Keratinocyte (primary cell): Measurements from ENCODE around the gene PIK3CA. TPM values are rescaled to one million over a fixed set of nuclear protein-coding genes. Genes with fewer than 3 reads are reported as not detected.

Source experiments
- DNase-seq: peaks from one replicate; pipeline ENCODE4 v3.0.0-alpha.2; 2011; ENCODE audit warnings: low read depth, missing footprints, low spot score
- FAIRE-seq: peaks from 2 replicates; lab custom pipeline; 2011; peaks lifted over from hg19 to GRCh38; lab: Jason Lieb, UNC
- H2AFZ ChIP-seq: 2 replicates; pipeline ENCODE4 v1.6.0; 2012; ENCODE audit warnings: low read length, control low read depth, inconsistent platforms; ENCODE audit not compliant: control insufficient read depth
- H3K27ac ChIP-seq: 2 replicates; pipeline ENCODE4 v1.5.1; 2011; ENCODE audit warnings: low read length; ENCODE audit not compliant: control insufficient read depth, insufficient read depth
- H3K27me3 ChIP-seq: 3 replicates; pipeline ENCODE4 v1.6.0; 2011; ENCODE audit warnings: low read length; ENCODE audit not compliant: control insufficient read depth, insufficient read depth; ENCODE audit errors: extremely low read depth
- H3K36me3 ChIP-seq, 2 experiments: 2 replicates in 1 of 2; 3 replicates in 1 of 2; pipeline ENCODE4 v1.5.1; 2011; ENCODE audit warnings: low read length in 2 of 2, mild to moderate bottlenecking in 1 of 2; ENCODE audit not compliant: control insufficient read depth in 2 of 2, insufficient read depth in 2 of 2; ENCODE audit errors: extremely low read depth in 1 of 2
- H3K4me1 ChIP-seq: 3 replicates; pipeline ENCODE4 v1.5.1; 2011; ENCODE audit warnings: low read length; ENCODE audit not compliant: control insufficient read depth, insufficient read depth; ENCODE audit errors: extremely low read depth
- H3K4me2 ChIP-seq: 3 replicates; pipeline ENCODE4 v1.6.0; 2011; ENCODE audit warnings: low read depth, low read length; ENCODE audit not compliant: control insufficient read depth, insufficient read depth; ENCODE audit errors: extremely low read depth
- H3K4me3 ChIP-seq, 3 experiments: fragments of 200-600 bp in 1 of 3; sonication (generic) in 1 of 3; 2 replicates in 2 of 3; 3 replicates in 1 of 3; pipeline ENCODE4 v1.5.1; 2011 to 2016; ENCODE audit warnings: low read length in 3 of 3, mild to moderate bottlenecking in 3 of 3, control low read depth in 2 of 3, inconsistent platforms in 1 of 3, low read depth in 1 of 3, mixed read lengths in 1 of 3, mixed run types in 1 of 3, moderate library complexity in 1 of 3; ENCODE audit not compliant: control insufficient read depth in 2 of 3, insufficient read depth in 2 of 3; ENCODE audit errors: extremely low read depth in 1 of 3
- H3K79me2 ChIP-seq: 2 replicates; pipeline ENCODE4 v1.6.0; 2012; ENCODE audit warnings: low read length; ENCODE audit not compliant: control insufficient read depth, insufficient read depth
- H3K9ac ChIP-seq: 3 replicates; pipeline ENCODE4 v1.6.0; 2011; ENCODE audit warnings: low read length; ENCODE audit not compliant: control insufficient read depth, insufficient read depth; ENCODE audit errors: extremely low read depth
- H3K9me1 ChIP-seq: 3 replicates; pipeline ENCODE4 v1.6.0; 2011; ENCODE audit warnings: low read length; ENCODE audit not compliant: control insufficient read depth, insufficient read depth; ENCODE audit errors: extremely low read depth
- H3K9me3 ChIP-seq: 2 replicates; pipeline ENCODE4 v1.5.1; 2012; ENCODE audit warnings: low read depth, low read length; ENCODE audit not compliant: control insufficient read depth
- H4K20me1 ChIP-seq: 3 replicates; pipeline ENCODE4 v1.6.0; 2011; ENCODE audit warnings: low read length; ENCODE audit not compliant: control insufficient read depth, insufficient read depth; ENCODE audit errors: extremely low read depth
- CTCF ChIP-seq, 3 experiments: IDR thresholded peaks in 1 of 3; conservative IDR thresholded peaks in 1 of 3; optimal IDR thresholded peaks in 1 of 3; 2 replicates in 2 of 3; 3 replicates in 1 of 3; pipeline versions ENCODE3 to v1.5.1; 2011; ENCODE audit warnings: low read length in 3 of 3, mild to moderate bottlenecking in 3 of 3, moderate library complexity in 2 of 3, control low read depth in 1 of 3, inconsistent platforms in 1 of 3; ENCODE audit not compliant: insufficient read depth in 2 of 3; ENCODE audit errors: extremely low read depth in 1 of 3
- EZH2 ChIP-seq: IDR thresholded peaks from one replicate; pipeline ENCODE4 v1.6.1; 2012; ENCODE audit warnings: inconsistent platforms, mild to moderate bottlenecking, low read length, moderate library complexity
- dilution Hi-C: fragments of 300-500 bp; cut with MboI; formaldehyde crosslinking; loops from one replicate; pipeline ENCODE4 v1.7.0; 2020; ENCODE audit warnings: low sequenced_read_pairs; ENCODE audit not compliant: extremely low pct_ligation_motif_present
- polyA plus RNA-seq, 5 experiments: library from polyadenylated mRNA; depleted of rRNA in 3 of 5; stranded (reverse) in 3 of 5; stranded (forward) in 1 of 5; unstranded in 1 of 5; fragments of >200 nt; gene quantifications; 1 replicate in 1 of 5; 2 replicates in 3 of 5; 3 replicates in 1 of 5; pipeline versions ENCODE4 v1.2.1 to v1.2.3, GENCODE V29; 2011 to 2012; ENCODE audit warnings: missing spikeins in 2 of 5, low read depth in 1 of 5, low replicate concordance in 1 of 5

Gene PIK3CA
- polyA plus RNA-seq, 1 donor (not counting 4 experiments of a cell fraction or from before 2014, with no cell fraction given): 12.0 TPM

GRCh38 chr3:179182902-179183301 is 34.7 kb downstream of the PIK3CA start:
- TF ChIP-seq EZH2 (no peak), CTCF (optimal IDR thresholded peaks at IDR 0.05 in 1 of 3, IDR thresholded peaks at IDR 0.05 in 1 of 3, conservative IDR thresholded peaks at IDR 0.05 in 1 of 3; ENCODE audit: extremely low read depth in 1 of 3, insufficient read depth in 2 of 3, low read length in 3 of 3) (no peak)
- Histone ChIP-seq H3K4me1 (peaks cover 6% of the 10 kb centered on the region), H3K9me3 (no peaks in the 10 kb centered on the region), H3K27me3 (no peaks in the 10 kb centered on the region), H2AFZ (no peak overlapping the region), H3K9ac (no peak overlapping the region), H3K4me3 (no peak overlapping the region), H3K36me3 (no peaks in the 10 kb centered on the region), H3K9me1 (no peaks in the 10 kb centered on the region), H3K79me2 (peaks cover 13% of the 10 kb centered on the region), H4K20me1 (no peaks in the 10 kb centered on the region), H3K27ac (no peak overlapping the region), H3K4me2 (no peak overlapping the region)
- no peak for DNase-seq
- FAIRE-seq: no peak
- dilution Hi-C loops: no loop called here

- Histone ChIP-seq H3K4me3 (no peak overlapping the region), H3K27me3 (no peaks in the 10 kb centered on the region), H3K4me1 (peaks cover 6% of the 10 kb centered on the region), H3K9me3 (no peaks in the 10 kb centered on the region), H4K20me1 (no peaks in the 10 kb centered on the region), H3K79me2 (peaks cover 13% of the 10 kb centered on the region), H2AFZ (no peak overlapping the region), H3K9me1 (no peaks in the 10 kb centered on the region), H3K4me2 (no peak overlapping the region), H3K36me3 (no peaks in the 10 kb centered on the region), H3K9ac (no peak overlapping the region), H3K27ac (no peak overlapping the region)
- dilution Hi-C loops: no loop called here
- DNase-seq (no peak), FAIRE-seq (no peak)
- no peak for TF ChIP-seq EZH2
- TF ChIP-seq CTCF (optimal IDR thresholded peaks at IDR 0.05 in 1 of 3, IDR thresholded peaks at IDR 0.05 in 1 of 3, conservative IDR thresholded peaks at IDR 0.05 in 1 of 3; ENCODE audit: extremely low read depth in 1 of 3, insufficient read depth in 2 of 3, low read length in 3 of 3): no peak
These were observed 36.7 kb downstream of the PIK3CA start for GRCh38 chr3:179184826-179185225.
